HG02759 (cell line): ENCODE results near the gene RNF150.
"Not testable (repeated sequence)": the region's sequence is repeated elsewhere in the genome, so short reads cannot be mapped to it uniquely, and the experiment has no call there.

Experiments used
- ATAC-seq: cut with Tn5 transposase; IDR thresholded peaks from one replicate; pipeline ENCODE4 v1.9.1; 2021; ENCODE audit warnings: mild to moderate bottlenecking, moderate library complexity; ENCODE audit not compliant: unreplicated experiment

The RNF150 gene

DNA sequence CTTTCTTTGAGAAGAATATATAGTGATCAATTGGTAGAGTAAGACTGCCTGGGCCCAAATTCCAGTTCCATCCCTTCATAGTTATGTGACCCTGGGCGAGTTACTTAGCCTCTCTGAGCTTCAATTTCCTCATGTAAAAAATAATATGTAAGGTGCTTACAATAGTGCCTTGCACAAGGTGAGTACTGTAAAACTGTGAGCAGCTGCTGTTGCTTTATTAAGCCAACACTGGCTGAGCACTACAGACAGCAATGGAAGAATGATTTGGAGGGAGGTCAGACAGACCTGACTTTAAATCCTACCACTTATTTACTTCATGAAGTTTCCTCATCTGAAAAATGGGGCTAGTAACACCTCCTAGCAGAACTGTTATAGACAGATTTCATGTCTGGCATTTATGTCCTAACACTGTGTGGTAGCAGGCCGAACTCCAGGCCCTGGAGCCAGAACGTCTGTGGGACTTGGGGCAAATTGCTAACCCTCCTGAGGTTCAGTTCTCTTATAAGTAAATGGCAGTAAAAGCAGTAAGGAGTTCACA lies 53.8 kb downstream of the RNF150 start:
- ATAC-seq, result no peak

DNA sequence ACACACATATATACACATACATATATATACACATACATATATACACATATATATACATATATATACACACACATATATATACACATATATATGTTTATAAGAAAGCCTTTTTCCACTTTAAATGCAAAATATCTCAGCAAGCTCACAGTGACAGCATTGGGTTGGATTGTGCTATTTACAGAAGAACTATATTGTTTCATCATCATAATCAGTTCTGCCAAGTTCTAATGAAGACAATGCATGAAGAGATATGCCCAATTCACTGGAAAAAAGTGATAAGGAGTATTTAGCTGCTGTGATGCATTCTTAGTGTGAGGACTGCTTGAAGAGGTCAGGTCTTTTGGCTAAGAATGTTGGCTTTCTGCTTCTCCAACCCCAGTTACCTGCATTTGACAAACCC lies 54.4 kb downstream of the RNF150 start:
- no peak for ATAC-seq

DNA sequence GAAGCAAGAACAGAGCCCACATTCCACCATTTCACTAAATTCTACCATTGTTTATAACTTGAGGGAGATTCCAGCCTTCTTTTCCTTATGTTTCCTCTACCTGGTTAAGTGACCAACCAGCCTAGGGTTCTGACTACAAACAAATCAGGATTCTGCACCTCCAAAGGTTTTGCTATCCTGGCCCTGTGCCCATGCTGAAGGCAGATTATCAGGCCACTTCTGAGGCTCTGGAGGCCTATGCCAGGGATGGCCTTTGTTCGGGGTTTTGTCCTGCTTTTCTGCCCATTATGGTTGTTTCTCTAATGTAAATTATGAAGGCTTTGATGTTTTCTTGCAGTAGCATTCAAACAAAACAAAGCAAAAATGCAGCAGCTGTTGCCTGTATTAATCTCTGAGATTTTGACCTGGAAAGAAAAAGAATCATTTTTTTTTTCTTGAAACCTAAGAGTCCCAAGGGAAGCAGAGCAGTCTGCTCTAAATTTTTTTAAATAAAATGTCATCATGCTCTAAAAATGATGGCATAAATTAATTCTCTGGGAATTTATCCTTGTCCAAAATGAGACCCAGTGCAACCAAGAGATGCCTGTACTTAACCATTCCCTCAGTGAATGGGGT lies 55.6 kb downstream of the RNF150 start:
- ATAC-seq, result no peak

DNA sequence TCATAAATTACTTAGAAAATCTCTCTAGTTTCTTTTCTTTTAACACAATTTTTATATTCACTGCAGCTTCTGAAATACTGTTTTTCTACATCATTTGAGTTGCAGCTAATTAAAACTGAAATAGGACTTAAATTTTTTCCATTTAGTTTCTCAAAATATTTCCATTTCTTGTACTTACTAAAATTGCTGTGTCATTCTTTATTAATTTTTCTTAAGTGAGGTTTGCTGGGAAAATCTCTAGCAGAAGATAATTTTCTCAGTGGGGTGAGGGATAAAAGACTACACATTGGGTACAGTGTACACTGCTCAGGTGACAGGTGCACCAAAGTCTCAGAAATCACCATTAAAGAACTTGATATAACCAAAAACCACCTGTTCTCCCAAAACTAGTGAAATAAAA lies 57.7 kb downstream of the RNF150 start:
- ATAC-seq, result no peak

DNA sequence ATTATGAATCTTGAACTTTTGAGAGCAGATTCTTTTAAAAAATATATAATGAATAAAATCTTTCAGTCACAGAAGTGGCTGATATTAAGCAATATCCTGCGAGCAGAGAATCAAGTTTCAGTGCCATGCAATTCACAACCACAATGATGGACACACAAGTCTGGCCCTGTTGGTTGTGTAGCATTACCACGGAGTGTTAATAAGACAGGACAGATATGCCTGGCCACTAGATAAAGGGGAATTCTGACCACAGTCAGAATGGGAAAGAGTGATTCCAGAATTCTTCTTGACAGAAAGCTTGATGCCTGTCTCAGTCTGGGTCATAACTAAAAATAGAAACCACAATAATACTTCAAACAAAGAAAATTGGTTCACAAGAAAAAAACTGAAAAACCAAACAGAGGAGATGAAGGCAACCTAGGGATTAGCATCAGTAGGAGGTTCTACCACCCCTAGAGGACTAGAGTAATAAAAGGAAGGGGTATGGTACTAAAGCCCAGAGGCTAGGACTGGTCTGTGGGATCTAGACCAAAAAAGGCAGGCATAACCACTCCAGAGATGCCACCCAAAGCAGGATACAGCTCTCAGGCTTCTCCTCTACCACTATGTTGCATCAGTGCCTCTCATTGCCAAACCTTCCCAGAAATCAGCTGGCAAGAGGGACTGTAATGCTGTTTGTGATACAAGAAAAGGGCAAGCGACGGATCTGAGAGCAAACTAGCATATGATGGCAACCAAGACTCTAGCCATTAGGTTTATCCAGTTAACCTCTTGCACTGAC lies 59.0 kb downstream of the RNF150 start:
- no peak for ATAC-seq

DNA sequence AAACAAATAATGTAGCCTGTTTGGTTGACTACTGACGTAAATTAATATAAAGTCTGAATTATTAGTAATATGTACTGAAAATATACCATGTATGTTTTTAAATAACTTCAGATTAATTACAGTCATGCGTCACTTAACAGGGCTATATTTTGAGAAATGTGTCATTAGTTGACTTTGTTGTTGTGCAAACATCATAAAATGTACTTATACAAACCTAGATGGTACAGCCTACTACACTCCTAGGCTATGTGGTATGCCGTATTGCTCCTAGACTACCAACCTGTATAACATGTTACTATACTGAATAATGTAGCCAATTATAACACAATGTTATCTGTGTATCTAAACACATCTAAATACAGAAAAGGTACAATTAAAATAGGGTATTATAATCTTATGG lies 66.6 kb downstream of the RNF150 start:
- no peak for ATAC-seq

DNA sequence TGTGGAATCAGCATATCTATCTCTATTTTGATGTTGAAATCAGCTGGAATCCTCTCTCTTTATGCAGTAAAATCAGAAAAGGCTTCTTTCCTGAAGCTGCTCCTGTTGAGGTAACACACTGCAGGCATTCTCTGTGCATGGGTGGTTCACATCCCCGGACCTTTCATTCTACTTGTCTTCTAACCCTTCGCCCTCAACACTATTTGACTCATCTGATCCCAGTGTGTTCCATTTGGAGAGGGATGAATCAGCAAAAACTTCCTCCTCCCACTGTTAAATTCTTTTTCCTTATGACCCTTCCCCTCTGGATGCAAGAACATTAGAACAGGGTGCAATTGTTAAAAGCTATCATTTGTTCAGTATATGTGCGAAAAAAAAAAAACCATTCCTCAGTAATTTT lies 67.4 kb downstream of the RNF150 start:
- ATAC-seq, result no peak

DNA sequence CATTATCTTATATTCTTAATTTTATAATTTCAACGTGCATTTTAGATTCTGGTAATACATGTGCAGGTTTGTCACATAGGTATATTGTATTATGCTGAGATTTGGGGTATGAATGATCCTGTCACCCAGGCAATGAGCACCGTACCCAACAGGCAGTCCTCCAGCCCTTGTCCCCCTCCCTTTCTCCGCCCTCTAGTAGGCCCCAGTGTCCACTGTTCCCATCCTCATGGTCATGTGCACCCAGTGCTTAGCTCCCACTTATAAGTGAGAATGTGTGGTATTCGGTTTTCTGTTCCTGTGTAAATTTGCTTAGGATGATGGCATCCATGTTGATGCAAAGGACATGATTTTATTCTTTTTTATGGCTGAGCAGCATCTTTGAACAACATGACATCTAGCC lies 70.6 kb downstream of the RNF150 start:
- ATAC-seq, result no peak

DNA sequence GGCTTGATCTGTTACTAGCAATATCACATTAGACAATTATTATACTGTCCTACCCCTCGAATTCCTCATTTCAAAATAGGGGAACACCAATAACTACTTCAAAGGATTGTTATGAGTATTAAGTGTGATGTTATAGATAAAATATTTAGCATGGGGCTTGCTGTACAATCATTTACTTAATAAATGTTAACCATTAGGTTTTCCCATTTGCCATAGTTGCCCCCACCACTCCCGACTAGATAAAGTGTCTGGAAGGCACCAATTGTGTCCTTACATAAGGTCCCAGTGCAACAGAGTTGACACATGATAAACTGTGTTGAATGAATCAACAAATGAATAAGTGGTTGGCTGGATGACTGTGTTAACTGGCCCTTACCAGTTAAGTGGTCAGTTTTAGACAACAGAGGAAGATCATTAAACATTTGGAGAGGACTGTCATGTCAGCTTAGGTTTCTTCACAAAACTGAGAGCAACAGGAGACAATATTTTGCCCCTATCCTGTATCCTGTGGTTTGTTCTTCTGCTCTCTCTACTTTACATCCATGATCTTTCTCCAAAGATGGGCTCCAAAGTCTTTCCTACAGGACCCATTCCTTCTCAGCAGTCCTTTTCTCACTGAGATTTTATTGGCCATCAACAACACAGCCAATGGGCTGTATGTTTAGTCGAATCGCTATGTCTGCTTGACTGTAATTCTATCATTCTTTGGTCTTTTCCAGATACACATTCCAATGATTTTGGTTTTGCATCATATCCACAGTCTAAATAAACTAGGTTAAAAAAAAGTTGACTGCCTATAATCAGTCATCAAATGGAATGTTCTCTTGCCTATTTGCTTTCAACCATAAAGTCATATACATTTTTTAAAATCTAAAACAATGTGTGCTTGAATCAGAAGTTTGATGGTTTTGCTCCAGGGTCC lies 74.4 kb downstream of the RNF150 start:
- no peak for ATAC-seq

DNA sequence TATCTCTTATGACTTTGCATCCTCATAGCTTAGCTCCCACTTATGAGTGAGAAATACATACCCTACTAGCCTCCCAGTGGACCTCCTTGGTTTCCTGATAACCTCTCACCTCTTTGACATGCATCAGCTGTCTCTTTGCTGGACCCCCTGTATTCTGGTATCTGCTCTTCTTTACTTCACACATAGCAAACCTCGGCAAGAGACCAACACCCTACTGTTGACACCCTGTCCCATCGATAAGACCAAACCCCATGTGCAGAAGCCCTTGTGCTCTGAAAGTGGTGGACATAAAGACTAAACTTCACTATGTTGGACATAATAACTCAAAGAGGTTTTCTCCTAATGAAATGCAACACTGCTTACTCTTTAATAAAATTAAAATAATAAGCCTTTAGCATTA lies 75.7 kb downstream of the RNF150 start:
- no peak for ATAC-seq

DNA sequence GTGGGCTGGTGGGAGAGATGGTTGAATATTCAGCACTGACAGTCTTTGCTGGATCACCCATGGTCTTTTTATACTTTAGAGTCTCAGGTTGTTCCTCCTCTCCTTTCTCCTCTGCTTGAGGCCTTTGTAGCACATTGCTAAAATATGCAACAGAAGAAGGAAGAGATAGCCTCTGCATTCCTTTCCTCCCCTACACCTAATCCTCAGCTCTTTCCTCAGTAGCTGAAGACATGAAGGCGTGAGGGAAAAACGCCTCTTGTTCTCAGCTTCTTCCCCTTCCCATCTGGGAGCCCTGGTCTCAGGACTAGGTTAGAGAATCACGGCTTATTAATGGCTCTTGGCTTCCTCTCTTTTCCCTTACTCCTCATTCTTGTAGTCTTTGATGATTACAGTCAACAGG lies 76.8 kb downstream of the RNF150 start:
- ATAC-seq, result no peak

DNA sequence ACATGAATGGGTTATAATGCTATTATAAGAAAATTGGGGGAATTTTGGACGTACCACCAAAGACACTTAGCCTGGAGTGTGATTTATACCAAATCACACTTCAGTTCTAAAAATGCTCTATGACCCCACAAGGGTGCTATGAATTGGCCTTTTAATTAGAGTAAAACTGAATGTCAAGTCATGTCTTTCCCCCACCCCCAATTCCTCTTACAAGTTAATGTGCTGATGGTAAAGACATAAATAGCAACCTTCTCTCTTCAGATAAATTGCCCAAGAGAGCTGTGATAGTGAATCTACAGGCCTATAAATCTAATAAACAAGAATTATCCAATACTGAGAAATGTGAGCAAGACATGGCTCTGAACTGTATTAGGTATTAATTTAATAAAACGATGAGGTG lies 78.8 kb downstream of the RNF150 start:
- ATAC-seq, result no peak

DNA sequence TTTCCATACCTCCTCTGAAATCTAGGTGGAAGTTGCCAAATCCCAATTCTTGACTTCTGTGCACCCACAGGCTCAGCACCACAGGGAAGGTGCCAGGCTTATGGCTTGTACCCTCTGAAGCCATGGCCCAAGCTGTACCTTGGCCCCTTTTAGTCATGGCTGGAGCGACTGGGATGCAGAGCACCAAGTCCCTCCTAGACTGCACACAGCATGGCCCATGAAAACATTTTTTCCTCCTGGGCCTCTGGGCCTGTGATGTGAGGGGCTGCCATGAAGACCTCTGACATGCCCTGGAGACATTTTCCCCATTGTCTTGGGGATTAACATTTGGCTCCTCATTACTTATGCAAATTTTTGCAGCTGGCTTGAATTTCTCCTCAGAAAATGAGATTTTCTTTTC lies 82.3 kb downstream of the RNF150 start:
- ATAC-seq, result not testable (repeated sequence)

DNA sequence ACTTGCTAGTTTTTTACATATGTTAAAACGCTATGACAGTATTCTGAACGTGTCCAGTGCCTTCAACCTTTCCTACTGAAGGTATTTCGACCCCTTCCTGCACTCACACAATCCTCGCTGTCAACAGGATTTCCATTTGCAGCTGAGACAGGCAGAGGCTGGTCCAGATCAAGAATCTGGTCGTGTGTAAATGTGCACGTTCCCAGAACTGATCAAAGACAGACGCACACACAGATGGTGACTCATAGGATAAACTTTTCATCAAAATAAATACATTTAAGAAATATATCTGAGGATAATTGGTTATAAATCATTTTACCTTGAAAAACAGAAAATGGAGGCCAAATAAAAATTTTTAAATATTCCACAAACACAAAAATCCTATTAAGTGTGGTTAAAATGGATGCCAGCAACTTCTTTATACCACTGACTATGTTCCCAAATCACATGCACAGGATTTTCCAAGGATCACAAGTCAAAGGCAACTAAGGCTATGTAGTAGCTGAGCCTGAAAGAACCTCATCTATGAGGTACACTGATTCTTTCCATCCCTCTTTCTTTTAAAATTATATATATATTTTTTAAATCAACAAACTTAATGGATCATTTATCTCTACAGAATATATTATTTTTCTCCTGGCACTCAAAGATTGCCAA lies 85.9 kb downstream of the RNF150 start:
- ATAC-seq, result no peak

DNA sequence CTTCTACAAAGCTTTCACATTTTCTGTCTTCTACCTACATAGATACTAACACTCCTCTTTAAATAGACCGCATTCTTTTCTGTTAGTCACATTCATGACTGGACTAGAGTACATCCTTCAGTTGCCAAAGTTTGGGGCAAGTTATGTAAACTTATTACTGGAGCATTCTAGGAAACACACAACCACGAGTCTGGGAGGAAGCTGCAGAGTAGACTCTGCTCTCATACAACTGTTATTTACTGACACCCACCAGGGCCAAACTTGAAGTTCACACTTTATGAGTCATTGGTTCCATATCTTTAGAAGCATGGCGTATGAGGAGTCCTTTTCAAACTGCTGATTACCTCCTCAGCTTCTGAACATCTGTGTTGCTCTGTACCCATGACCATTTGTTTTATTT lies 87.0 kb downstream of the RNF150 start:
- ATAC-seq, result no peak

DNA sequence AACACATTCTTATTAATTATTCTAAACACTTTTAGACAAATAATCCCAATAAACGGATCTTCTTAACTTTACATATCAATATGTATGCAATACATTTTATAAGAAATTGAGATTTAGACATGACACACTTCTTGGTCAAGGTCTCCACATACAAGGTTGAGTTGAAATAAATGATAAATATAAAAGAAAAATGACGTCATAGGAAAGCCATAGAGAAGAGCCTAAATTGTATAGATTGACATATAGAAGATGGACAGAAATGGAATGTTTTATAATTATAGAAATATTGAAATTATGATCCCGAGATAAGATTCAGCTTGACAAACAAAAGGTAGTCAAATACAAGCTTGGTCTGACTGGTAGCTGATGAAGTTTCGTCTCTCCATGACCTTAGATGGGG lies 87.4 kb downstream of the RNF150 start:
- no peak for ATAC-seq

DNA sequence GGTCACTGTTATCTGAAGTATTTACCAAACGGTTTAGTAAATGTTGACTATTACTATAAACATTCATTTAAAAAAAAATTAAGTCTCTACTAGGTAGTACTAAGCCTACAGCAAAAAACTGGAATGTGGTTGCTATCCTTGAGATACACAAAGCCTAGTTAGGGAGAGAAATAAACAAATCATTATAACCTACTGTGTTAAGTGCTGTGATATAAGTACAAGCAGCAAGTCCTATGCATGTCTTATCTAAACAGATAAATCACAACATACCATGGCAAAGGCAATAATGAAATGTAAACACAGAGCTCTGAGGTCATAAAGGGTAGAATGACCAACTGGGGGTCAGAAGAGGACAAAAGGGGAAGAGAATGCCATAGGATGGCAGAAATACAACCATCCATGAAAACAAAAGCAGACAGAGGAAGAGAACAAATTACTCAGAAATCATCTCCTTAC lies 92.2 kb downstream of the RNF150 start:
- ATAC-seq, result no peak

DNA sequence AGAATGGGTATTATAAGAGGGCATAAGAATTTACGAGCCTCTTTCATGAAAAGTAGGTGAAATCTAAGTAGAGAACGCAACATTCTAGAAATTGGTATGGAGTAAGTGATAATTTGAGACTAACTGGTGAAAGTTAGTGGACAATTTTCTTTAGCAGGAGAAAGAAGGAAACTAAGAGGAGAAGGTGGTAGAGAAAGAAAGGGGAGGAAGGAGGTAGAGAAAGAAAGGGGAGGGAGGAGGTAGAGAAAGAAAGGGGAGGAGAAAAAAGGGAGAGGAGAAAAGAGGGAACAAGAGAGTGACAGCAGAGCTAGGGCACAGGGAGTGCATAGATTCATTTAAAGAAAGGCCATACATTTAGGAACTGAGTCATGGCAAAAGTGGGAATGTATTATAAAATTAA lies 94.1 kb downstream of the RNF150 start:
- no peak for ATAC-seq

DNA sequence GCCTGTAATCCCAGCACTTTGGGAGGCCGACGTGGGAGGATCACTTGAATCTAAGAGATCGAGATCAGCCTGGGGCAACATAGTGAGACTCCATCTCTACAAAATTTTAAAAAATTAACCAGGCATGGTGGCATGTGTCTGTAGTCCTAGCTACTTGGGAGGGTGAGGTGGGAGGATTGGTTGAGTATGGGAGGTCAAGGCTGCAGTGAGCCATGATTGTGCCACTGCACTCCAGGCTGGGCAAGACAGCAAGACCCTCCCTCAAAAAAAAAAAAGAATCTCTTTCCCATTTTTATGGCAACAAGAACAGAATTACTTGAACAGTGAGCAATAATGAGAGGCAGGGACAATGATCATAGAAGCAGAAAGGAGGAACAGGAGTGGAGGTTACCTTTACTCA lies 94.8 kb downstream of the RNF150 start:
- ATAC-seq, result no peak

DNA sequence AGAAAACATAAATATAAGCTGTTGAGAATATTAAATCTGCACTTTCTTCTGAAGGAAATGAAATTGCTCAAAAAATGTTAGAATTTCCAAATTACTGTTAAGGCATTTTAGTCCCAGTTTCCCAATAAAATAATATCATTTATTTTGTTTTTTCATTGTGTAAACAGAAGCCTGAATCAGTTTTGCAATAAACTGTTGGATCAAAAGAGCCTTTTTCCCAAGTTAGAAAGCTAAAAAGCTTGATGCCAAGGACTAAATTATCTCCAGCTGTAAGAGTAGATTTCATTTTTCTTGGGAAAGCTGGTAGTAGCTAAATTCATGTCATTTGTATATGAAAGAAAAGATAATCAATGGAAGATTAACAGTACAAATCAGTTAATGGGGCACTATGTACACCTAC lies 95.8 kb downstream of the RNF150 start:
- no peak for ATAC-seq

DNA sequence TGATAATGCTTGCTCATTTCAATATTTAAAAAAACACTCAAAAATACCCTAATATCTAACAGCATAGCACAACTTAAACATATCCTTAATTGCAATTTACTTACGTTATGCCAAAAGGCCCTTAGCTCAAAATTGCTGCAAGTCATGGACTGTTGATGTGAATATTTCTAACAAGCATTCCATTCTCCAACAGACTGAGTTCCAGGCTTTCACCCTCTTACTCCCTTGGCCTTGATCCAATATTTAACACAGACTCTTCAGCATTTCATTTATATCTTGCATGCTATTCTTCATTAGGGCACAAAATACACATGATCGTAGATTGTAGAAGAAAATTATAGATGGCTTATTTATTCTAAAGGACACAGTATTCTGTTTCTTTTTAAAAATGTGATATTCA lies 96.5 kb downstream of the RNF150 start:
- ATAC-seq, result no peak
